ENCODE measurements around the gene CACNA1G.

Gene CACNA1G

DNA sequence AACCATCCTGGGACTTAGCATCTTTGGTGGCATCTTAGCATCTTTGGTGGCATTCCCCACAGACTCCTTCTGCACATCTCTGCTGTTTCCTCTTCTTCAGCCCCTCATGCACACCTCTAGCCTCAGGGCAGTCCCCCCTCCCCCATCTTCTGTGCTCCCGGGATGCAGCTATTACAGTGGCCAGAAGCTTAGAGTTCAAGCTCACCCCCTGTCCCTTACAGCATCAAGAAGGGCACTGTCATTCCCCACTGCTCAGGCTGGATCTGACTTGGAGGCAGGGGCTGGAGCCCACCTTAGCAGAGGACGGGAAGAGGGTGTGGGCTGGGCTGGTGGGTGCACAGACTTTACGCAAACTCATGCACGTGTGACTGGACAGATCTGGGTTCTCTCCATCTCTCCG, 27.3 kb upstream of the CACNA1G start:
- H3K27ac ChIP-seq (ENCODE audit: low read depth, low read length): no peak overlapping the region
- no peaks in the 10 kb centered on the region for H3K9me2 ChIP-seq (replicated peaks; ENCODE audit: control insufficient read depth, low read length)
- H3K4me2 ChIP-seq (ENCODE audit: low read length): no peak overlapping the region
- no peaks in the 10 kb centered on the region for H3K9me3 ChIP-seq (ENCODE audit: control insufficient read depth, insufficient read depth, low read length)
- no peaks in the 10 kb centered on the region for H4K20me1 ChIP-seq (ENCODE audit: control insufficient read depth, insufficient read depth, low read depth, low read length)
- H3K27me3 ChIP-seq (ENCODE audit: control insufficient read depth, low read length): peaks cover 40% of the 10 kb centered on the region
- H3K4me3 ChIP-seq (ENCODE audit: low read length): no peak overlapping the region
- H3K79me2 ChIP-seq (ENCODE audit: control insufficient read depth, low read length): no peaks in the 10 kb centered on the region
- H3F3A ChIP-seq (ENCODE audit: control insufficient read depth, insufficient read depth): no peaks in the 10 kb centered on the region
- TF ChIP-seq, protein P1, sequence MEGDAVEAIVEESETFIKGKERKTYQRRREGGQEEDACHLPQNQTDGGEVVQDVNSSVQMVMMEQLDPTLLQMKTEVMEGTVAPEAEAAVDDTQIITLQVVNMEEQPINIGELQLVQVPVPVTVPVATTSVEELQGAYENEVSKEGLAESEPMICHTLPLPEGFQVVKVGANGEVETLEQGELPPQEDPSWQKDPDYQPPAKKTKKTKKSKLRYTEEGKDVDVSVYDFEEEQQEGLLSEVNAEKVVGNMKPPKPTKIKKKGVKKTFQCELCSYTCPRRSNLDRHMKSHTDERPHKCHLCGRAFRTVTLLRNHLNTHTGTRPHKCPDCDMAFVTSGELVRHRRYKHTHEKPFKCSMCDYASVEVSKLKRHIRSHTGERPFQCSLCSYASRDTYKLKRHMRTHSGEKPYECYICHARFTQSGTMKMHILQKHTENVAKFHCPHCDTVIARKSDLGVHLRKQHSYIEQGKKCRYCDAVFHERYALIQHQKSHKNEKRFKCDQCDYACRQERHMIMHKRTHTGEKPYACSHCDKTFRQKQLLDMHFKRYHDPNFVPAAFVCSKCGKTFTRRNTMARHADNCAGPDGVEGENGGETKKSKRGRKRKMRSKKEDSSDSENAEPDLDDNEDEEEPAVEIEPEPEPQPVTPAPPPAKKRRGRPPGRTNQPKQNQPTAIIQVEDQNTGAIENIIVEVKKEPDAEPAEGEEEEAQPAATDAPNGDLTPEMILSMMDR (IDR thresholded peaks at IDR 0.05; ENCODE audit: low read depth, low read length, poor library complexity, severe bottlenecking): no peak
- TF ChIP-seq EZH2phosphoT487 (IDR thresholded peaks at IDR 0.05; ENCODE audit: borderline replicate concordance, low read length): no peak; the same call in 1 of the 2 replicates
- H3K4me1 ChIP-seq (ENCODE audit: control insufficient read depth, low read length): no peaks in the 10 kb centered on the region
- H3K36me3 ChIP-seq (ENCODE audit: control insufficient read depth, low read length): no peaks in the 10 kb centered on the region

GRCh38 chr17:50533720-50534148, 26.8 kb upstream of the CACNA1G start:
- H4K20me1 ChIP-seq (ENCODE audit: control insufficient read depth, insufficient read depth, low read depth, low read length): no peaks in the 10 kb centered on the region
- no peak overlapping the region for H3K4me3 ChIP-seq (ENCODE audit: low read length)
- no peaks in the 10 kb centered on the region for H3K79me2 ChIP-seq (ENCODE audit: control insufficient read depth, low read length)
- TF ChIP-seq, protein P1 (IDR thresholded peaks at IDR 0.05; ENCODE audit: low read depth, low read length, poor library complexity, severe bottlenecking): no peak
- no peak for TF ChIP-seq EZH2phosphoT487 (IDR thresholded peaks at IDR 0.05; ENCODE audit: borderline replicate concordance, low read length)
- no peaks in the 10 kb centered on the region for H3K4me1 ChIP-seq (ENCODE audit: control insufficient read depth, low read length)
- no peak overlapping the region for H3K4me2 ChIP-seq (ENCODE audit: low read length)
- H3K27me3 ChIP-seq (ENCODE audit: control insufficient read depth, low read length): peaks cover 40% of the 10 kb centered on the region
- H3F3A ChIP-seq (ENCODE audit: control insufficient read depth, insufficient read depth): no peaks in the 10 kb centered on the region
- H3K27ac ChIP-seq (ENCODE audit: low read depth, low read length): no peak overlapping the region
- H3K9me2 ChIP-seq (replicated peaks; ENCODE audit: control insufficient read depth, low read length): no peaks in the 10 kb centered on the region
- H3K36me3 ChIP-seq (ENCODE audit: control insufficient read depth, low read length): no peaks in the 10 kb centered on the region
- no peaks in the 10 kb centered on the region for H3K9me3 ChIP-seq (ENCODE audit: control insufficient read depth, insufficient read depth, low read length)

GRCh38 chr17:50534222-50534978, 26.1 kb upstream of the CACNA1G start:
- Histone ChIP-seq H3K9me3 (ENCODE audit: control insufficient read depth, insufficient read depth, low read length) (no peaks in the 10 kb centered on the region), H3K27ac (ENCODE audit: low read depth, low read length) (no peak overlapping the region), H3K9me2 (replicated peaks; ENCODE audit: control insufficient read depth, low read length) (no peaks in the 10 kb centered on the region), H3K79me2 (ENCODE audit: control insufficient read depth, low read length) (no peaks in the 10 kb centered on the region), H3K4me2 (ENCODE audit: low read length) (no peak overlapping the region), H3F3A (ENCODE audit: control insufficient read depth, insufficient read depth) (no peaks in the 10 kb centered on the region), H3K36me3 (ENCODE audit: control insufficient read depth, low read length) (no peaks in the 10 kb centered on the region), H3K4me3 (ENCODE audit: low read length) (no peak overlapping the region), H3K4me1 (ENCODE audit: control insufficient read depth, low read length) (no peaks in the 10 kb centered on the region), H4K20me1 (ENCODE audit: control insufficient read depth, insufficient read depth, low read depth, low read length) (no peaks in the 10 kb centered on the region), H3K27me3 (ENCODE audit: control insufficient read depth, low read length) (peaks cover 40% of the 10 kb centered on the region)
- TF ChIP-seq, protein P1 (IDR thresholded peaks at IDR 0.05; ENCODE audit: low read depth, low read length, poor library complexity, severe bottlenecking): no peak
- no peak for TF ChIP-seq EZH2phosphoT487 (IDR thresholded peaks at IDR 0.05; ENCODE audit: borderline replicate concordance, low read length)
